A549 treated with dexamethasone at 1 μM for 4 hours (cell line): ENCODE measurements around the gene AGPS. TPM values are rescaled to one million over a fixed set of nuclear protein-coding genes. Genes with fewer than 3 reads are reported as not detected.

ENCODE experiments used
- total RNA-seq: library from RNA; stranded (reverse); fragments of 200-300 nt; extraction: Qiagen RNA extraction; gene quantifications from 5 replicates; pipeline ENCODE4 v1.2.3, GENCODE V29; 2022

The AGPS gene
- total RNA-seq, result 34.0 to 47.4 TPM (median 42.8 TPM) in 5 replicates

GRCh38 chr2:177392373-177393202 is at the start of gene AGPS:
Gene AGPS, plus strand, starts transcription at chr2:177392773. Its CDS starts 17 bp downstream, at chr2:177392790.

Other genes starting within 250 kb of the AGPS start
- 338 to 412 TPM (median 363 TPM) in 5 replicates for gene HNRNPA3, start 180.0 kb upstream of the AGPS start, total RNA-seq
- gene NFE2L2, start 128.0 kb upstream of the AGPS start, total RNA-seq, result 38.5 to 44.1 TPM (median 40.8 TPM) in 5 replicates